SJSA1 (cell line): Measurements from ENCODE around the gene RAD50. TPM values are rescaled to one million over a fixed set of nuclear protein-coding genes. Genes with fewer than 3 reads are reported as not detected.
"Not testable (repeated sequence)": the region's sequence is repeated elsewhere in the genome, so short reads cannot be mapped to it uniquely, and the experiment has no call there.

ENCODE experiments used
- DNase-seq, 2 experiments: peaks; one replicate each; pipeline ENCODE4 v3.0.0-alpha.2; 2015 to 2020; ENCODE audit warnings: low spot score in 2 of 2, low read depth in 1 of 2
- H3K27ac ChIP-seq: fragments of 250-450 bp; sonication (Bioruptor Pico); 2 replicates; pipeline ENCODE4 v1.5.1; 2020; ENCODE audit warnings: mild to moderate bottlenecking, moderate library complexity
- H3K27me3 ChIP-seq: fragments of 250-450 bp; sonication (Bioruptor Pico); replicated peaks from 2 replicates; pipeline ENCODE4 v1.5.1; 2020; ENCODE audit warnings: mild to moderate bottlenecking, moderate library complexity
- H3K36me3 ChIP-seq: fragments of 250-450 bp; sonication (Bioruptor Pico); 2 replicates; pipeline ENCODE4 v1.5.1; 2020; ENCODE audit warnings: mild to moderate bottlenecking
- H3K4me1 ChIP-seq: fragments of 250-450 bp; sonication (Bioruptor Pico); replicated peaks from 2 replicates; pipeline ENCODE4 v1.6.1; 2021; ENCODE audit warnings: mild to moderate bottlenecking
- H3K4me3 ChIP-seq: fragments of 250-450 bp; sonication (Bioruptor Pico); 2 replicates; pipeline ENCODE4 v1.5.1; 2020; ENCODE audit warnings: mild to moderate bottlenecking
- H3K9me3 ChIP-seq: fragments of 250-450 bp; sonication (Bioruptor Pico); replicated peaks from 2 replicates; pipeline ENCODE4 v1.5.1; 2020; ENCODE audit warnings: mild to moderate bottlenecking
- total RNA-seq: library from RNA; depleted of rRNA; stranded (reverse); fragments of >200 nt; shearing (Covaris generic); gene quantifications from 2 replicates; pipeline ENCODE4 v1.2.3, GENCODE V29; 2014; rRNA removed

RAD50 gene
- 12.0 and 17.9 TPM in 2 replicates for total RNA-seq

DNA sequence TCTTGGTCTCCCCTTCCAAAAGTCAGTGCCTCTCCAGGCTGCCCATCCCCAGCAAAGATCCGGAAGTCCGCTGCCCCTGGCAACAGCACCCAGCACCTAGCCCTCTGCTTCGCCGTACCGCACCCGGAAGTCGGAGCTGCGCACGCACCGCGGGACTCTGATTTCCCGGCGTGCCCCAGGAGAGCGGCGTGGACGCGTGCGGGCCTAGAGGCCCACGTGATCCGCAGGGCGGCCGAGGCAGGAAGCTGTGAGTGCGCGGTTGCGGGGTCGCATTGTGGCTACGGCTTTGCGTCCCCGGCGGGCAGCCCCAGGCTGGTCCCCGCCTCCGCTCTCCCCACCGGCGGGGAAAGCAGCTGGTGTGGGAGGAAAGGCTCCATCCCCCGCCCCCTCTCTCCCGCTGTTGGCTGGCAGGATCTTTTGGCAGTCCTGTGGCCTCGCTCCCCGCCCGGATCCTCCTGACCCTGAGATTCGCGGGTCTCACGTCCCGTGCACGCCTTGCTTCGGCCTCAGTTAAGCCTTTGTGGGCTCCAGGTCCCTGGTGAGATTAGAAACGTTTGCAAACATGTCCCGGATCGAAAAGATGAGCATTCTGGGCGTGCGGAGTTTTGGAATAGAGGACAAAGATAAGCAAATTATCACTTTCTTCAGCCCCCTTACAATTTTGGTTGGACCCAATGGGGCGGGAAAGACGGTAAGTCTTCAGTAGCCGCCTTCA, at the start of gene RAD50:
TSS of gene RAD50 (plus strand) at position 215 of the 715 bp plus-strand sequence. CDS start at position 563, 348 bp downstream.
- DNase-seq = peak; percentile 96 to 98
- peaks cover 28% of the 10 kb centered on the region for H3K36me3 ChIP-seq
- peak within 1 kb of the TSS; percentile 60 for H3K4me3 ChIP-seq
- H3K27ac ChIP-seq = peak within 1 kb of the TSS; percentile 77
- H3K4me1 ChIP-seq = peaks cover 12% of the 10 kb centered on the region
- no peaks in the 10 kb centered on the region for H3K9me3 ChIP-seq
- H3K27me3 ChIP-seq = no peaks in the 10 kb centered on the region

DNA sequence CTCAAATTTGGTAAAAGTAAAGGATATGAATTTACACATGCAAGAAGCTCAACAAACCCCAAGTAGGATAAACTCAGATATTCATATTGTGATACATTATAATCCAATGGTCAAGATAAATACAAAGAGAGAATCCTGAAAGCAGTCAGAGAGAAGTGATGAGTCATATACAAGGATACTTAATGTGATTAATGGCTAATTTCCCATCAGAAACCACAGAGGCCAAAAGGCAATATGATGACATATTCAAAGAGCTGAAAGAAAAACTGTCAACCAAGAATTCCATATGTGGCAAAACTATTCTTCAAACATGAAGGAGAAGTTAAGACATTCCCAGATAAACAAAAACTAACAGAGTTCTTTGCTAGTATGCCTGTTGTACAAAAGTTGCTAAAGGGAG, 46.7 kb upstream of the RAD50 start:
- Histone ChIP-seq H3K27ac (no peak overlapping the region), H3K36me3 (no peaks in the 10 kb centered on the region), H3K4me1 (peaks cover 17% of the 10 kb centered on the region), H3K27me3 (no peaks in the 10 kb centered on the region), H3K9me3 (no peaks in the 10 kb centered on the region), H3K4me3 (no peak overlapping the region)
- no peak for DNase-seq

DNA sequence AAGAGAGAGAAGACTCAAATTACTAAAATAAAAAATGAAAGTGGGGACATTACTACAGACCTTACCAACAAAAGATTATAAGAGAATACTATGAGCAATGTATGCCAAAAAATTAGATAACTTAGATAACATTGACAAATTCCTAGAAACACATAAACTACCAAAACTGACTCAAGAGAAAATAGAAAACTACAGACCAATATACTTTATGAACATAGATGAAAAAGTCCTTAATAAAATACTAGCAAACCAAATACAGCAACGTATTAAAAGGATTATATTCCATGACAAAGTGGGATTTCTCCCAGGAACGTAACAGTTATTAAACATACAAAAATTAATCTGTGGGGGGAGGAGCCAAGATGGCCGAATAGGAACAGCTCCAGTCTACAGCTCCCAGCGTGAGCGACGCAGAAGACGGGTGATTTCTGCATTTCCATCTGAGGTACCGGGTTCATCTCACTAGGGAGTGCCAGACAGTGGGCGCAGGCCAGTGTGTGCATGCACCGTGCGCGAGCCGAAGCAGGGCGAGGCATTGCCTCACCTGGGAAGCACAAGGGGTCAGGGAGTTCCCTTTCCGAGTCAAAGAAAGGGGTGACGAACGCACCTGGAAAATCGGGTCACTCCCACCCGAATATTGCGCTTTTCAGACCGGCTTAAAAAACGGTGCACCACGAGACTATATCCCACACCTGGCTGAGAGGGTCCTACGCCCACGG, 43.0 kb upstream of the RAD50 start:
- H3K36me3 ChIP-seq, H3K4me3 ChIP-seq, H3K4me1 ChIP-seq, H3K27ac ChIP-seq, DNase-seq, H3K9me3 ChIP-seq, H3K27me3 ChIP-seq: not testable (repeated sequence)

DNA sequence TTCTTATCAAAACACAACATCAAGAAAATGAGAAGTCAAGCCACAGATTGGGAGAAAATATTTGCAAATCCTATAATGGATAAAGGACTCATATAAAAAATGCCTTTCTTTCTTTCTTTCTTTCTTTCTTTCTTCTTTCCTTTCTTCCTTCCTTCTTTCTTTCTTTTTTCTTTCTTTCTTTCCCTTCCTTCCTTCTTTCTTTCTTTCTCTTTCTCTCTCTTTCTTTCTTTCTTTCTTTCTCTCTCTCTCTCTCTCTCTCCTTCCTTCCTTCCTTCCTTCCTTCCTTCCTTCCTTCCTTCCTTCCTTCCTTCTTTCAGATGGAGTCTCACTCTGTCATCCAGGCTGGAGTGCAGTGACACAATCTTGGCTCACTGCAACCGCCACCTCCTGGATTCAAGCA, 34.7 kb upstream of the RAD50 start:
- H3K27ac ChIP-seq, H3K4me3 ChIP-seq, H3K4me1 ChIP-seq, H3K27me3 ChIP-seq, DNase-seq, H3K9me3 ChIP-seq, H3K36me3 ChIP-seq: not testable (repeated sequence)

DNA sequence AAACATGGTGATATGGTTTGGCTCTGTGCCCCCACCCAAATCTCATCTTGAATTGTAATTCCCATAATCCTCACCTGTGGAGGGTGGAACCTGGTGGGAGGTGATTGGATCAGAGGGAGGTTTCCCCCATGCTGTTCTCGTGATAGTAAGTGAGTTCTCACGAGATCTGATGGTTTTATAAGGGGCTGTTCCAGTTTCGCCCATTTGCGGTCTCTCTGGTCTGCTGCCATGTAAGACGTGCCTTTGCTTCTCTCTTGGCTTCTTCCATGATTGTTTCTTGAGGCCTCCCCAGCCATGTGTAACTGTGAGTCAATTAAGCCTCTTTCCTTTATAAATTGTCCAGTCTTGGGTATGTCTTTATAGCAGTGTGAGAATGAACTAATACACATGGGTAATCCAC, 31.9 kb upstream of the RAD50 start:
- not testable (repeated sequence) for DNase-seq, H3K27me3 ChIP-seq, H3K36me3 ChIP-seq, H3K4me1 ChIP-seq, H3K4me3 ChIP-seq, H3K27ac ChIP-seq, H3K9me3 ChIP-seq

DNA sequence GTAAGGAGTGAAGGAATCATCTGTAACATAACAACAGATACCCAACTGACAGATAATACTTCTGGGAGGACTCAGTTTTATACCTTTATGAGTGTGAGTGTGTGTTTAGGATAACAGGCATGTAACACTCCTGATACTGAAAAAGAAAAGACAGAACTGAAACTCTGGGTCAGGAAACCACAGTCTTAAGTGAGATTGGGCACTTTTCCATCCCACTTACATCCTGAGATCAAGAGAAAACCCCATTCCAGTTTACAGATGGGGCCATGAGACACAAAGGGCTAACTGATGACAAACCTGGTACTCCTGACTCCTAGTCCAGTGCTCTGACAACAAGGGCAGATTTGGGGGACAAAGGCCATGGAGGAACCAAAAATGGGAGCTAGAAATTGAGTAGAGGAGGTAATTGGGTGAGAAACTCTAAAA, 31.5 kb upstream of the RAD50 start:
- DNase-seq = no peak
- Histone ChIP-seq H3K27me3 (0 out of 2 replicates have a peak, but pooled peaks cover 2% of the 10 kb centered on the region), H3K9me3 (no peaks in the 10 kb centered on the region; the same call in 1 of the 2 replicates), H3K27ac (no peak overlapping the region), H3K4me3 (no peak overlapping the region), H3K36me3 (no peaks in the 10 kb centered on the region), H3K4me1 (no peaks in the 10 kb centered on the region)

DNA sequence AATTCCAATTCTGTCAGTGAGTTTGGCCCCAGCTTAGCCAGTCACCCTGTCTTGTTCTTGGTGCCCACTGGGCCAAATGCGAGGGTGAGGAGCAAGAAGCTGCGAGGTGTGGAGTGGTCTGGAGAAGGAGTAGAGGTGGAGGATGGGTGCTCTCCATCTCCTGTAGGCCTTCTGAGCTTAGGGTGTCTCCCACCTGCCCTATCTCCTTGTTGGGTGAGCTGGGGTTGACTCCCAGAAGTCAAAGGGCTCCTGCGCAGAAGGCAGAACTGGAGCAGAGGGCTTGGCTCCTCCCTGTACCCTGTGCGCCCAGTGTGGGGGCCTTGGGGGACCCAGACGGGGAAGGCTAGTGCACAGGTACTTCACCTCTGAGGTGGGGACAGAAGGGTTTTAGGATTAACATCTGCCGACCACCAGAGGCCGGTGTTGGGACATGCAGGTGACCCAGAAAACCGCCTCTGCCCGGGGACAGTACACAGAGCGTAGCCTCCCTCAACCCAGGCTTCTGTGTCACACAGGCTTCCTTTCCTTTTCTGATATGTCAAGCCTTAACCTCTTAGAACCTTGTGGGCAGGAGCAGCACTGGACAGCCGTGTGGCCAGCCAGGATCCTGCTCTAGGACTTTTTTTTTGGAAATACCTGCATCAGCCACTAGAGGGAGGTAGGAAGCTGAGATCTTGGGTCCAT, 30.3 kb upstream of the RAD50 start:
- Histone ChIP-seq H3K9me3 (no peaks in the 10 kb centered on the region), H3K4me1 (no peaks in the 10 kb centered on the region), H3K4me3 (no peak overlapping the region), H3K36me3 (no peaks in the 10 kb centered on the region), H3K27ac (no peak overlapping the region), H3K27me3 (peaks cover 7% of the 10 kb centered on the region)
- DNase-seq = peak in 1 of 2 experiments; percentile 78

DNA sequence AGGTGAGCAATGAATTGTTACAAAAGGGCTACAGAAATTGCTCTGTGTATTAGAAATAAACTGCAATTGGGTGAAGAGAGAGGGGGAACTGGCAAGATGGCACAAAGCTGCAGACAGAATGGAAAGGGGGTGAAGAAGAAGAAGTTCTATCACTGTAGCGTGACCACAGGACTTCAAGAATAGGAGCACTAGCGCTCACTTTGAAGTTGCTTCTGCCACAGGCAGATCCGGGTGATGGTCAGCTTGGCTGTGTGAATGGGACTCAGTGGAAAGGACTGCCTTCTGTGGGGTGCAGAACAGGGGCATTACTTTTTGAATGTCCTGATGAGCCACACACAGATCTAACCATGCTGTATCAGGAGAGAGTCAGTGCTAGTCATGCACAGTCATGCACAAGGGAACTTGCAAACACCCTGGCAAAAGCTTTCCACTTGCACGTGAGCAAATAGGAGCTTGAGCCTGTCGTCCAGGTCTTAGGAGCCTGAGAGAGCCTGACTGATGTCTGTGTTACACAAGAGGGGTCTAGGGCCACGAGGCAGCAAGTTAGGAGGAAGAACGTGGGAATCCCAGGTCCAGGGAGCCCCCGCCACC, 29.7 kb upstream of the RAD50 start:
- no peaks in the 10 kb centered on the region for H3K36me3 ChIP-seq
- no peaks in the 10 kb centered on the region for H3K4me1 ChIP-seq
- no peak overlapping the region for H3K4me3 ChIP-seq
- no peak overlapping the region for H3K27ac ChIP-seq
- H3K9me3 ChIP-seq = no peaks in the 10 kb centered on the region
- DNase-seq = no peak
- peaks cover 11% of the 10 kb centered on the region for H3K27me3 ChIP-seq

DNA sequence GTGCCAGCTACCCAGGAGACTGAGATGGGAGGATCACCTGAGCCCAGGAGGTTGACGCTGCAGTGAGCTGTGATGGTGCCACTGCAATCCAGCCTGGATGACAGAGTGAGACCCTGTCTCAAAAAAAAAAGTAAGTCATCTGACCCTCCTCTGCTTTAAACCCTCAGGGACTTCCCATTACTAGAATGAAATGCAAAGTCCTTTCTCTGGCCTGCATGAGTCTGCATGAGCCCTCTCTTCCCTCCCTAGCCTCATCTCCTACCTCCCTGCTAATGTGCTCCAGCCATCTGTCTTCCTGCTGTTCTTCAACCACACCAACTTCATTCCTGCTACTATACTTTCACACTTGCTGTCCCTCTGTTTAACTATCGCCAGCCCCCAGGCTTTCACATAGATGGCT, 28.8 kb upstream of the RAD50 start:
- H3K9me3 ChIP-seq = no peaks in the 10 kb centered on the region
- H3K27ac ChIP-seq = no peak overlapping the region
- H3K4me3 ChIP-seq = no peak overlapping the region
- H3K27me3 ChIP-seq = peaks cover 11% of the 10 kb centered on the region
- DNase-seq = no peak
- no peaks in the 10 kb centered on the region for H3K36me3 ChIP-seq
- H3K4me1 ChIP-seq = no peaks in the 10 kb centered on the region

DNA sequence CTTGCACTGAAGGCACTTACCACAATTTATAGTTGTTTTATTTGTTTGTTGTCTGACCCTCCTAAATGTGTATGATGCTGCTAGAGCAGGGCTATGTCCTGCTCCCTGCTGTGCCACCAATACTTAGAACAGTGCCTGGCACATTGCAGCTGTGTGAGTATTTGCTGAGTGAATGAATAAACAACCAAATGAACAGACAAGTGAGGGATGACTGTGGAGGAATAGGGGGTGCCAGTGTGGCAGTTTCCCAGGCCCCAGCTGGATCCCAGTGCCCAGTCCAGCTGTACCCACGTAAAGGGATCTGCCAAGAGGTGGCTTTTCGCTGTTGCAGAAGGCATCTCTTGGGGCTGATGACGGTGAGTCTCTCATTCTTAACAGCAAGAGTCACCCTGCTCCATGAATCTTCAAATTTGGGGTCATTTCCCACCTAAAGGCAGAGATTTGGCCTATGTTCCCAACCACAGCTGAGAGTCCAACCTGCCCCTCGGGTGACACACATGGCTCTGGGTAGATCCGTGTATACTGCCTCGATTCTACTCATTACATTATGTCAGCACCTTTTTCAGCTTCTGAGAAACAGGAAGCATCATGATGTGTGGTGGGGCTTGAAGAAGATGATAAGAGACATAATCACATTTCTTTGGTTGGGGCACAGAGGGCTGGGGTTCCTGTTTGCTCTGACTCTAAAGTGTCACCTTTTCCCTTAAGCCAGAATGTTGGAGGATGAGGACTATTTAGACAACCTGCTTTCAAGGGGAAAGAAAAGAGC, 27.7 kb upstream of the RAD50 start:
- Histone ChIP-seq H3K9me3 (no peaks in the 10 kb centered on the region), H3K4me1 (no peaks in the 10 kb centered on the region), H3K4me3 (no peak overlapping the region), H3K27me3 (peaks cover 12% of the 10 kb centered on the region), H3K27ac (no peak overlapping the region), H3K36me3 (no peaks in the 10 kb centered on the region)
- no peak for DNase-seq

DNA sequence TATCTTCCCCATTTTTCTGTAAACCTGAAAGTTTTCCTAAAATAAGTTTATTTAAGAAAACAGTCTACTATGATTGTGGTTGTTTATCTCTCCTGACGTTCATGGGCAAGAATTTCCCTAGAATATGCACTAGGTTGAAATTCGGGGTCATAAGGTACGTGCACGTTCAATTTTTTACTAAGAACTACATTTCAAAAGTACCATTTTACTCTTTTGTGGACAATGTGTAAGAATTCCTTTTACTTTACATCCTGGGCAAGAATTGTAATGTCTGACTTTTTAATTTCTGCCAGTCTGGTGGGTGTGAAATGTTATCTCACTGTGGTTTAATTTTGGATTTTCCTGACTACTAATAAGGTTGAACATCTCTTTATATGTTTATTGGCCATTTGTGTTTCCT, 25.8 kb upstream of the RAD50 start:
- Histone ChIP-seq H3K9me3 (no peaks in the 10 kb centered on the region), H3K4me1 (no peaks in the 10 kb centered on the region), H3K36me3 (no peaks in the 10 kb centered on the region), H3K4me3 (no peak overlapping the region), H3K27ac (no peak overlapping the region), H3K27me3 (peaks cover 17% of the 10 kb centered on the region)
- no peak for DNase-seq

DNA sequence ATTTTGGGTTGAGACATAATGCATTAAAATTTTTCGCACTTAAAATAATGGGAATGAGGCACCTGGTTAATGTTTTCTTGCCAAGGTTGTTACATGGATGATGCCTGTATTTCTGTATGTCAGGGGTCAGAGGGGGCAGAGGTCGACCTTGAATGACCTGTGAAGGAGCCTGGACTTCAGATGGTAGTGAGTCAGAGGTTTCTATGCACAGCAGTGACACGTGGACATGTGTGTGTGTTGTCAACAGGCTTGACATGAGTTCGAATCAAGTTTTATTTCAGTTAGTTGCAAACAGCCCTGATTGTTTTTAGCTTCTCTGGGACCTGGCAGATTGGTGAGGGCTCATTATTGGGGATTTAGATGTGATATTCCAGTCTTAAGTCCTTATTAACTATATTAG, 17.1 kb upstream of the RAD50 start:
- H3K36me3 ChIP-seq = no peaks in the 10 kb centered on the region
- no peak for DNase-seq
- no peak overlapping the region for H3K27ac ChIP-seq
- peaks cover 19% of the 10 kb centered on the region for H3K27me3 ChIP-seq
- 0 out of 2 replicates have a peak, but pooled peaks cover 3% of the 10 kb centered on the region for H3K9me3 ChIP-seq
- H3K4me1 ChIP-seq = no peaks in the 10 kb centered on the region
- no peak overlapping the region for H3K4me3 ChIP-seq

DNA sequence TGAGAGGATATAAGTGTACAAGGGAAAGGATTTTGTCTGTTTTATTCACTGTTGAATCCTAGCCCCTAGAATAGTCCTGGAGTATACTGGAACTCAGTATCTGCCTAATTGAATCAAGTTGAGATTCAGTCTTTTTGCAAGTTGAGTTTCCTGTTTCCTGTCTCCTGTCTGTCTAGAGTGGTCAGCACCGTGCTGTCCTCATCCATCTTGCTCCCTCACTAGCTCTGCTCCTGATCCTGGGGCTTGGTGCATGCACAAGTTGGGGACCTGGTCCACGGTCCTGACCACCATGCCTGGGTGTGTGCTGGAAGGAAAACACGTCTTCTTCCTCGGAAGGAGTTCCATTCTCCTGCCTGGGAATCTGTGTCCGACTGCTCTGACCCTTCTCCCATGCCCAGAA, 16.6 kb upstream of the RAD50 start:
- no peak overlapping the region for H3K4me3 ChIP-seq
- no peaks in the 10 kb centered on the region for H3K4me1 ChIP-seq
- H3K27me3 ChIP-seq = peaks cover 15% of the 10 kb centered on the region
- no peak for DNase-seq
- no peak overlapping the region for H3K27ac ChIP-seq
- 0 out of 2 replicates have a peak, but pooled peaks cover 3% of the 10 kb centered on the region for H3K9me3 ChIP-seq
- H3K36me3 ChIP-seq = no peaks in the 10 kb centered on the region
